ENCODE measurements around the gene ATG2A.

ATG2A gene
- long read RNA-seq, partial matches to known transcripts = 6 of 11 reads
- long read RNA-seq, other reads (novel, unspliced or antisense) = 5 of 11 reads

GRCh38 chr11:64916775-64917662, at the start of gene ATG2A:
ATG2A (minus strand) TSS chr11:64917209; CDS start chr11:64917135, 74 bp downstream.
- no peaks in the 10 kb centered on the region for H3K27me3 ChIP-seq (ENCODE audit: insufficient read depth, poor library complexity, severe bottlenecking)
- DNase-seq (ENCODE audit: low read depth in 1 of 2, low spot score in 1 of 2) = peak; percentile 99 to 100

GRCh38 chr11:64963072-64963631, 46.1 kb upstream of the ATG2A start:
- TF ChIP-seq CTCF (IDR thresholded peaks at IDR 0.05; ENCODE audit: insufficient read depth, low read length) (no peak), REST (IDR thresholded peaks at IDR 0.05; ENCODE audit: insufficient replicate concordance, low read depth) (no peak), POLR2AphosphoS5 (IDR thresholded peaks at IDR 0.05; ENCODE audit: low read depth) (no peak), SPI1 (IDR thresholded peaks at IDR 0.05; ENCODE audit: borderline replicate concordance, low read depth) (no peak), GABPA (IDR thresholded peaks at IDR 0.05; ENCODE audit: low read depth) (no peak)

More at GRCh38 chr11:64916775-64917662, at the start of gene ATG2A:
- peak within 1 kb of the TSS; percentile 82 for H3K4me3 ChIP-seq (replicated peaks; ENCODE audit: insufficient read depth, low read length)
- H3K27ac ChIP-seq (replicated peaks) = peak within 1 kb of the TSS; percentile 76
- TF ChIP-seq POLR2AphosphoS5 (IDR thresholded peaks at IDR 0.05; ENCODE audit: low read depth) (peak; percentile 55), GABPA (IDR thresholded peaks at IDR 0.05; ENCODE audit: low read depth) (no peak)

GRCh38 chr11:64960719-64961118, 43.7 kb upstream of the ATG2A start:
- TF ChIP-seq REST (IDR thresholded peaks at IDR 0.05; ENCODE audit: insufficient replicate concordance, low read depth) (no peak), SPI1 (IDR thresholded peaks at IDR 0.05; ENCODE audit: borderline replicate concordance, low read depth) (no peak), GABPA (IDR thresholded peaks at IDR 0.05; ENCODE audit: low read depth) (no peak), POLR2AphosphoS5 (IDR thresholded peaks at IDR 0.05; ENCODE audit: low read depth) (no peak), CTCF (IDR thresholded peaks at IDR 0.05; ENCODE audit: insufficient read depth, low read length) (no peak)
- Histone ChIP-seq H3K4me3 (replicated peaks; ENCODE audit: insufficient read depth, low read length) (no peak overlapping the region), H3K27me3 (ENCODE audit: insufficient read depth, poor library complexity, severe bottlenecking) (no peaks in the 10 kb centered on the region), H3K27ac (replicated peaks) (no peak overlapping the region)
- no peak for DNase-seq (ENCODE audit: low read depth in 1 of 2, low spot score in 1 of 2)

More at GRCh38 chr11:64963072-64963631, 46.1 kb upstream of the ATG2A start:
- Histone ChIP-seq H3K27ac (replicated peaks) (no peak overlapping the region), H3K4me3 (replicated peaks; ENCODE audit: insufficient read depth, low read length) (no peak overlapping the region), H3K27me3 (ENCODE audit: insufficient read depth, poor library complexity, severe bottlenecking) (no peaks in the 10 kb centered on the region)
- DNase-seq (ENCODE audit: low read depth in 1 of 2, low spot score in 1 of 2) = no peak

- Histone ChIP-seq H3K4me3 (replicated peaks; ENCODE audit: insufficient read depth, low read length) (no peak overlapping the region), H3K27ac (replicated peaks) (no peak overlapping the region), H3K27me3 (ENCODE audit: insufficient read depth, poor library complexity, severe bottlenecking) (peaks cover 2% of the 10 kb centered on the region)
- no peak for DNase-seq (ENCODE audit: low read depth in 1 of 2, low spot score in 1 of 2)
- TF ChIP-seq CTCF (IDR thresholded peaks at IDR 0.05; ENCODE audit: insufficient read depth, low read length) (no peak), POLR2AphosphoS5 (IDR thresholded peaks at IDR 0.05; ENCODE audit: low read depth) (no peak), REST (IDR thresholded peaks at IDR 0.05; ENCODE audit: insufficient replicate concordance, low read depth) (no peak), SPI1 (IDR thresholded peaks at IDR 0.05; ENCODE audit: borderline replicate concordance, low read depth) (no peak), GABPA (IDR thresholded peaks at IDR 0.05; ENCODE audit: low read depth) (no peak)
Observed at GRCh38 chr11:64959498-64959897, 42.5 kb upstream of the ATG2A start.

Measured in HL-60 (cell line).